HFF-Myc (cell line): Measurements from ENCODE around the gene METTL8.
A peak's percentile ranks its signal among the peaks of the same experiment; 100 is the strongest.
"Not testable (repeated sequence)": the region's sequence is repeated elsewhere in the genome, so short reads cannot be mapped to it uniquely, and the experiment has no call there.

ENCODE experiments used
- DNase-seq: peaks from one replicate; pipeline ENCODE4 v3.0.0-alpha.2; 2011; ENCODE audit warnings: low read depth; ENCODE audit errors: extremely low read depth
- H3K4me3 ChIP-seq: replicated peaks from 2 replicates; pipeline ENCODE4 v1.5.1; 2011; ENCODE audit warnings: low read depth, mild to moderate bottlenecking, control low read depth, low read length
- CTCF ChIP-seq: IDR thresholded peaks from 2 replicates; pipeline ENCODE4 v1.5.1; 2012; ENCODE audit warnings: mild to moderate bottlenecking, low read depth, low read length, control low read depth; ENCODE audit errors: missing control alignments

Gene METTL8

GRCh38 chr2:171431677-171432167 is 2.1 kb downstream of the METTL8 start:
- DNase-seq = no peak
- peak overlapping the region; percentile 67 for H3K4me3 ChIP-seq
- no peak for TF ChIP-seq CTCF

GRCh38 chr2:171430516-171431410 is 3.0 kb downstream of the METTL8 start:
- no peak overlapping the region for H3K4me3 ChIP-seq
- TF ChIP-seq CTCF = no peak
- DNase-seq = no peak

- DNase-seq, H3K4me3 ChIP-seq: not testable (repeated sequence)
These were observed 10.9 kb downstream of the METTL8 start for GRCh38 chr2:171422710-171423495.

- no peak for TF ChIP-seq CTCF
- no peak overlapping the region for H3K4me3 ChIP-seq
- DNase-seq = no peak
These were observed 12.8 kb downstream of the METTL8 start for GRCh38 chr2:171420728-171421563.

- no peak overlapping the region for H3K4me3 ChIP-seq
- DNase-seq = no peak
- TF ChIP-seq CTCF = no peak
These were observed 14.5 kb downstream of the METTL8 start for GRCh38 chr2:171419333-171419732.

GRCh38 chr2:171416009-171416926 is 17.5 kb downstream of the METTL8 start:
- peak; percentile 94 for DNase-seq
- peak; percentile 92 for TF ChIP-seq CTCF
- no peak overlapping the region for H3K4me3 ChIP-seq

- DNase-seq, H3K4me3 ChIP-seq: not testable (repeated sequence)
These were observed 19.1 kb downstream of the METTL8 start for GRCh38 chr2:171414645-171415044.
